NCI-H2227 (cell line): Measurements from ENCODE around the gene DUSP22.
"Not testable (repeated sequence)": the region's sequence is repeated elsewhere in the genome, so short reads cannot be mapped to it uniquely, and the experiment has no call there.

ENCODE experiments used
- DNase-seq: peaks from one replicate; lab custom pipeline; 2025; ENCODE audit not compliant: unreplicated experiment; lab: John Stamatoyannopoulos, UW

DUSP22 gene

GRCh38 chr6:279341-280029, 12.8 kb upstream of the DUSP22 start:
- DNase-seq, result no peak

GRCh38 chr6:280775-281468, 11.4 kb upstream of the DUSP22 start:
- no peak for DNase-seq

- DNase-seq, result no peak
Measured at GRCh38 chr6:281469-282103, 10.7 kb upstream of the DUSP22 start.

GRCh38 chr6:282177-282866, 10.0 kb upstream of the DUSP22 start:
- no peak for DNase-seq

GRCh38 chr6:282867-283416, 9.3 kb upstream of the DUSP22 start:
- DNase-seq, result no peak

- DNase-seq, result no peak
Measured at GRCh38 chr6:284486-284885, 7.8 kb upstream of the DUSP22 start.

GRCh38 chr6:285030-285771, 7.1 kb upstream of the DUSP22 start:
- no peak for DNase-seq

GRCh38 chr6:285902-286301, 6.4 kb upstream of the DUSP22 start:
- DNase-seq, result not testable (repeated sequence)

- DNase-seq, result no peak
Measured at GRCh38 chr6:286681-287488, 5.4 kb upstream of the DUSP22 start.

GRCh38 chr6:287489-287860, 4.8 kb upstream of the DUSP22 start:
- no peak for DNase-seq

- DNase-seq, result no peak
Measured at GRCh38 chr6:288866-289265, 3.4 kb upstream of the DUSP22 start.

GRCh38 chr6:290111-290922, 2.0 kb upstream of the DUSP22 start:
- DNase-seq, result no peak

GRCh38 chr6:291204-291696, 1.0 kb upstream of the DUSP22 start:
- DNase-seq, result no peak

- DNase-seq, result no peak
Measured at GRCh38 chr6:292506-293192, 362 bp downstream of the DUSP22 start.

- no peak for DNase-seq
Measured at GRCh38 chr6:293193-294174, 1.2 kb downstream of the DUSP22 start.

- no peak for DNase-seq
Measured at GRCh38 chr6:294656-295565, 2.6 kb downstream of the DUSP22 start.
